Osteoblast (primary cell): ENCODE results near the gene ULK3. TPM values are rescaled to one million over a fixed set of nuclear protein-coding genes. Genes with fewer than 3 reads are reported as not detected.

ENCODE experiments used
- DNase-seq: peaks from one replicate; pipeline ENCODE4 v3.0.0; 2011; ENCODE audit warnings: low spot score, mixed read lengths; ENCODE audit not compliant: insufficient read length; ENCODE audit errors: missing footprints
- H2AFZ ChIP-seq: 2 replicates; pipeline ENCODE4 v1.6.0; 2011; ENCODE audit warnings: mild to moderate bottlenecking, low read length
- H3K27ac ChIP-seq: 2 replicates; pipeline ENCODE4 v1.5.1; 2011; ENCODE audit warnings: mild to moderate bottlenecking, low read depth, low read length, moderate library complexity
- H3K27me3 ChIP-seq: 2 replicates; pipeline ENCODE4 v1.6.0; 2012; ENCODE audit warnings: mild to moderate bottlenecking, control low read depth, inconsistent platforms, low read length, moderate library complexity; ENCODE audit not compliant: insufficient read depth
- H3K36me3 ChIP-seq: 2 replicates; pipeline ENCODE4 v1.5.1; 2011; ENCODE audit warnings: mild to moderate bottlenecking, low read length, control low read depth, moderate library complexity; ENCODE audit not compliant: insufficient read depth
- H3K4me1 ChIP-seq: 2 replicates; pipeline ENCODE4 v1.5.1; 2011; ENCODE audit warnings: mild to moderate bottlenecking, low read length, control low read depth, moderate library complexity; ENCODE audit not compliant: insufficient read depth
- H3K4me2 ChIP-seq: 2 replicates; pipeline ENCODE4 v1.6.0; 2011; ENCODE audit warnings: mild to moderate bottlenecking, low read length; ENCODE audit not compliant: insufficient read depth
- H3K4me3 ChIP-seq: fragments of 200-600 bp; sonication (generic); 3 replicates; pipeline ENCODE4 v1.5.1; 2012; ENCODE audit warnings: mild to moderate bottlenecking, low read length, inconsistent platforms; ENCODE audit not compliant: insufficient read depth
- H3K79me2 ChIP-seq: 2 replicates; pipeline ENCODE4 v1.6.0; 2012; ENCODE audit warnings: mild to moderate bottlenecking, low read length, control low read depth, inconsistent platforms; ENCODE audit not compliant: insufficient read depth
- H3K9me3 ChIP-seq: 2 replicates; pipeline ENCODE4 v1.5.1; 2011; ENCODE audit warnings: low read depth, low read length, control low read depth
- H4K20me1 ChIP-seq: 2 replicates; pipeline ENCODE4 v1.6.0; 2012; ENCODE audit warnings: mild to moderate bottlenecking, low read length, control low read depth; ENCODE audit not compliant: insufficient read depth
- CTCF ChIP-seq: IDR thresholded peaks from 2 replicates; pipeline ENCODE4 v1.5.1; 2011; ENCODE audit warnings: mild to moderate bottlenecking, low read depth, low read length, moderate library complexity; ENCODE audit errors: extremely low read depth
- total RNA-seq: library from RNA; depleted of rRNA; stranded (reverse); fragments of >200 nt; gene quantifications from 2 replicates; pipeline ENCODE4 v1.2.3, GENCODE V29; 2012

The ULK3 gene
- total RNA-seq, 1 donor = 21.4 TPM

GRCh38 chr15:74791667-74792066, 51.3 kb downstream of the ULK3 start:
- Histone ChIP-seq H3K4me3 (no peak overlapping the region), H3K27me3 (no peaks in the 10 kb centered on the region), H3K36me3 (no peaks in the 10 kb centered on the region), H3K9me3 (no peaks in the 10 kb centered on the region), H3K4me2 (no peak overlapping the region), H4K20me1 (peaks cover 77% of the 10 kb centered on the region), H2AFZ (no peak overlapping the region), H3K79me2 (peaks cover 97% of the 10 kb centered on the region), H3K4me1 (peaks cover 52% of the 10 kb centered on the region), H3K27ac (peak overlapping the region; percentile 81)
- TF ChIP-seq CTCF = no peak
- DNase-seq = peak; percentile 19

GRCh38 chr15:74791007-74791406, 51.9 kb downstream of the ULK3 start:
- Histone ChIP-seq H3K27ac (peak overlapping the region; percentile 81), H2AFZ (no peak overlapping the region), H3K4me3 (no peak overlapping the region), H3K27me3 (no peaks in the 10 kb centered on the region), H3K79me2 (peaks cover 97% of the 10 kb centered on the region), H3K4me1 (peaks cover 58% of the 10 kb centered on the region), H3K4me2 (no peak overlapping the region), H3K36me3 (no peaks in the 10 kb centered on the region), H3K9me3 (no peaks in the 10 kb centered on the region), H4K20me1 (peaks cover 75% of the 10 kb centered on the region)
- DNase-seq = peak; percentile 52
- TF ChIP-seq CTCF = no peak

GRCh38 chr15:74790080-74790916, 52.7 kb downstream of the ULK3 start:
- Histone ChIP-seq H3K36me3 (no peaks in the 10 kb centered on the region), H2AFZ (peak overlapping the region; percentile 54), H3K79me2 (peaks cover 98% of the 10 kb centered on the region), H3K4me2 (peak overlapping the region; percentile 61), H3K4me1 (peaks cover 59% of the 10 kb centered on the region), H3K9me3 (no peaks in the 10 kb centered on the region), H3K27me3 (no peaks in the 10 kb centered on the region), H3K4me3 (peak overlapping the region; percentile 5), H4K20me1 (peaks cover 74% of the 10 kb centered on the region), H3K27ac (peak overlapping the region; percentile 81)
- no peak for TF ChIP-seq CTCF
- DNase-seq = peak; percentile 97

- Histone ChIP-seq H3K4me2 (peak overlapping the region; percentile 61), H3K36me3 (no peaks in the 10 kb centered on the region), H3K4me1 (peaks cover 62% of the 10 kb centered on the region), H3K4me3 (peak overlapping the region; percentile 5), H2AFZ (no peak overlapping the region), H3K79me2 (peaks cover 98% of the 10 kb centered on the region), H3K27me3 (no peaks in the 10 kb centered on the region), H3K9me3 (no peaks in the 10 kb centered on the region), H4K20me1 (peaks cover 73% of the 10 kb centered on the region), H3K27ac (peak overlapping the region; percentile 81)
- TF ChIP-seq CTCF = no peak
- DNase-seq = no peak
Measured at GRCh38 chr15:74789741-74790079, 53.2 kb downstream of the ULK3 start.
